H1 (cell line): ENCODE results near the gene RTN4RL1.

Experiments used
- EGR1 ChIP-seq: IDR thresholded peaks from 2 replicates; pipeline ENCODE4 v1.6.1; 2011; ENCODE audit warnings: low read depth, low read length, borderline replicate concordance
- EP300 ChIP-seq, 2 experiments: IDR thresholded peaks; 1 replicate in 1 of 2; 2 replicates in 1 of 2; pipeline ENCODE4 v1.6.1; 2011 to 2012; ENCODE audit warnings: low read depth in 2 of 2, low read length in 2 of 2, mild to moderate bottlenecking in 2 of 2, borderline replicate concordance in 1 of 2, inconsistent platforms in 1 of 2, moderate library complexity in 1 of 2
- RAD21 ChIP-seq, 2 experiments: IDR thresholded peaks in 1 of 2; conservative IDR thresholded peaks in 1 of 2; 2 replicates each; pipeline ENCODE4 v1.6.1; 2011; ENCODE audit warnings: low read depth in 2 of 2, low read length in 2 of 2, improper control_type of control experiment in 1 of 2, inconsistent platforms in 1 of 2, mild to moderate bottlenecking in 1 of 2, moderate library complexity in 1 of 2
- RXRA ChIP-seq: IDR thresholded peaks from 2 replicates; pipeline ENCODE4 v1.6.1; 2011; ENCODE audit warnings: low read depth, mild to moderate bottlenecking, low read length, moderate library complexity; ENCODE audit not compliant: insufficient read depth
- SP4 ChIP-seq: IDR thresholded peaks from 2 replicates; pipeline ENCODE4 v1.6.1; 2012; ENCODE audit warnings: low read length, inconsistent platforms
- TEAD4 ChIP-seq: IDR thresholded peaks from 2 replicates; pipeline ENCODE4 v1.6.1; 2012; ENCODE audit warnings: low read depth, low read length, inconsistent platforms, mixed read lengths
- ZNF274 ChIP-seq: IDR thresholded peaks from 2 replicates; pipeline ENCODE4 v1.7.0; 2012; ENCODE audit warnings: low read length, borderline replicate concordance; ENCODE audit errors: extremely low read depth
- TF ChIP-seq, protein P1 (sequence below), 3 experiments: IDR thresholded peaks; 1 replicate in 2 of 3; 2 replicates in 1 of 3; pipeline versions ENCODE4 v1.5.1 to v1.6.1; 2011; ENCODE audit warnings: low read length in 3 of 3, mild to moderate bottlenecking in 3 of 3, inconsistent platforms in 2 of 3, low read depth in 1 of 3, moderate library complexity in 1 of 3; ENCODE audit not compliant: insufficient read depth in 1 of 3; ENCODE audit errors: control extremely low read depth in 1 of 3
- TF ChIP-seq, protein P2 (sequence below): IDR thresholded peaks from 2 replicates; pipeline ENCODE4 v1.6.1; 2011; ENCODE audit warnings: low read depth, mild to moderate bottlenecking, low read length; ENCODE audit not compliant: insufficient read depth

GRCh38 chr17:1930337-1930645 lies 94.8 kb downstream of the RTN4RL1 start:
- TF ChIP-seq, protein P1, sequence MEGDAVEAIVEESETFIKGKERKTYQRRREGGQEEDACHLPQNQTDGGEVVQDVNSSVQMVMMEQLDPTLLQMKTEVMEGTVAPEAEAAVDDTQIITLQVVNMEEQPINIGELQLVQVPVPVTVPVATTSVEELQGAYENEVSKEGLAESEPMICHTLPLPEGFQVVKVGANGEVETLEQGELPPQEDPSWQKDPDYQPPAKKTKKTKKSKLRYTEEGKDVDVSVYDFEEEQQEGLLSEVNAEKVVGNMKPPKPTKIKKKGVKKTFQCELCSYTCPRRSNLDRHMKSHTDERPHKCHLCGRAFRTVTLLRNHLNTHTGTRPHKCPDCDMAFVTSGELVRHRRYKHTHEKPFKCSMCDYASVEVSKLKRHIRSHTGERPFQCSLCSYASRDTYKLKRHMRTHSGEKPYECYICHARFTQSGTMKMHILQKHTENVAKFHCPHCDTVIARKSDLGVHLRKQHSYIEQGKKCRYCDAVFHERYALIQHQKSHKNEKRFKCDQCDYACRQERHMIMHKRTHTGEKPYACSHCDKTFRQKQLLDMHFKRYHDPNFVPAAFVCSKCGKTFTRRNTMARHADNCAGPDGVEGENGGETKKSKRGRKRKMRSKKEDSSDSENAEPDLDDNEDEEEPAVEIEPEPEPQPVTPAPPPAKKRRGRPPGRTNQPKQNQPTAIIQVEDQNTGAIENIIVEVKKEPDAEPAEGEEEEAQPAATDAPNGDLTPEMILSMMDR (IDR thresholded peaks at IDR 0.05; ENCODE audit: control extremely low read depth in 1 of 3, insufficient read depth in 1 of 3, low read depth in 1 of 3, low read length in 3 of 3): no peak
- TF ChIP-seq EGR1 (no peak), SP4 (no peak), ZNF274 (no peak), EP300 (IDR thresholded peaks at IDR 0.05; ENCODE audit: borderline replicate concordance in 1 of 2, low read depth in 2 of 2, low read length in 2 of 2) (no peak), TEAD4 (no peak), RXRA (no peak), RAD21 (IDR thresholded peaks at IDR 0.05 in 1 of 2, conservative IDR thresholded peaks at IDR 0.05 in 1 of 2; ENCODE audit: low read depth in 2 of 2, low read length in 2 of 2) (no peak)
- TF ChIP-seq, protein P2, sequence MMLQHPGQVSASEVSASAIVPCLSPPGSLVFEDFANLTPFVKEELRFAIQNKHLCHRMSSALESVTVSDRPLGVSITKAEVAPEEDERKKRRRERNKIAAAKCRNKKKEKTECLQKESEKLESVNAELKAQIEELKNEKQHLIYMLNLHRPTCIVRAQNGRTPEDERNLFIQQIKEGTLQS: no peak
